Panc1 (cell line): ENCODE data around the gene FSIP1.

Experiments used
- POLR2AphosphoS5 ChIP-seq: IDR thresholded peaks from 2 replicates; pipeline ENCODE4 v1.6.1; 2012; ENCODE audit warnings: mild to moderate bottlenecking, low read depth, low read length, moderate library complexity
- SIN3A ChIP-seq: IDR thresholded peaks from 2 replicates; pipeline ENCODE4 v1.6.1; 2012; ENCODE audit warnings: low read depth, mild to moderate bottlenecking, low read length, moderate library complexity, borderline replicate concordance; ENCODE audit not compliant: insufficient read depth
- TF ChIP-seq, protein P1 (sequence below): fragments of 450-650 bp; IDR thresholded peaks from 2 replicates; pipeline ENCODE4 v1.5.1; 2017; ENCODE audit warnings: mild to moderate bottlenecking
- TF ChIP-seq, protein P2 (sequence below), 2 experiments: IDR thresholded peaks; 2 replicates each; pipeline ENCODE4 v1.6.1; 2011 to 2012; ENCODE audit warnings: low read depth in 2 of 2, control low read depth in 1 of 2, low read length in 1 of 2, mild to moderate bottlenecking in 1 of 2, moderate library complexity in 1 of 2; ENCODE audit not compliant: insufficient read depth in 1 of 2

DNA sequence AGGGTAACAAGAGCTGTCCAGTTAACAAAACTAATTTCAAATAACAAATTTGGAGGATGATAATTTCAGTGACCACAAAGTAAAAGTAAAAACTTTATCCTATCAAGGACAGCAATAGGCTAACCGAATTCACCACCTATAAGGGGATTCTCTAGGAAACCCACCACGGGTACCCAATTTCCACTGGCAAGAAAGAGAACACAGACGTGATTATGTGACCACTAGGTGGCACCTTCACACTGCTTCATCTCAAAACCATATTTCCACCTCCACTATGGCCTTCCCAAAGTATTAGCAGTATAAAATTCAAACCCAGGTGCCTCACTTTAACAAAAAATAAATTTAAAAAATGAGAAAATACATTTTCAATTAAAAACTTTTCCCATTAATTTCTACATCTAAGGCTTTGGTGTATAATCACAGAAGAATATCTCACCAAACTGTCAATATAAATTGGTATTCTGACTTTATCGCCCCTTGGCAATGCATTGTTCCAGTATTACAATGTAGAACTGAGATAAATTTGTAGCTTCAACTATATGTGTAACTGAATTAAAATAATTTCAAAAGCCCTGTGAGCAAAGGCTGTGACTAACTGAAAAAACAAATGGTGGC, 96.5 kb downstream of the FSIP1 start:
- TF ChIP-seq, protein P1, sequence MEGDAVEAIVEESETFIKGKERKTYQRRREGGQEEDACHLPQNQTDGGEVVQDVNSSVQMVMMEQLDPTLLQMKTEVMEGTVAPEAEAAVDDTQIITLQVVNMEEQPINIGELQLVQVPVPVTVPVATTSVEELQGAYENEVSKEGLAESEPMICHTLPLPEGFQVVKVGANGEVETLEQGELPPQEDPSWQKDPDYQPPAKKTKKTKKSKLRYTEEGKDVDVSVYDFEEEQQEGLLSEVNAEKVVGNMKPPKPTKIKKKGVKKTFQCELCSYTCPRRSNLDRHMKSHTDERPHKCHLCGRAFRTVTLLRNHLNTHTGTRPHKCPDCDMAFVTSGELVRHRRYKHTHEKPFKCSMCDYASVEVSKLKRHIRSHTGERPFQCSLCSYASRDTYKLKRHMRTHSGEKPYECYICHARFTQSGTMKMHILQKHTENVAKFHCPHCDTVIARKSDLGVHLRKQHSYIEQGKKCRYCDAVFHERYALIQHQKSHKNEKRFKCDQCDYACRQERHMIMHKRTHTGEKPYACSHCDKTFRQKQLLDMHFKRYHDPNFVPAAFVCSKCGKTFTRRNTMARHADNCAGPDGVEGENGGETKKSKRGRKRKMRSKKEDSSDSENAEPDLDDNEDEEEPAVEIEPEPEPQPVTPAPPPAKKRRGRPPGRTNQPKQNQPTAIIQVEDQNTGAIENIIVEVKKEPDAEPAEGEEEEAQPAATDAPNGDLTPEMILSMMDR = peak; percentile 84
- no peak for TF ChIP-seq POLR2AphosphoS5
- TF ChIP-seq, protein P2, sequence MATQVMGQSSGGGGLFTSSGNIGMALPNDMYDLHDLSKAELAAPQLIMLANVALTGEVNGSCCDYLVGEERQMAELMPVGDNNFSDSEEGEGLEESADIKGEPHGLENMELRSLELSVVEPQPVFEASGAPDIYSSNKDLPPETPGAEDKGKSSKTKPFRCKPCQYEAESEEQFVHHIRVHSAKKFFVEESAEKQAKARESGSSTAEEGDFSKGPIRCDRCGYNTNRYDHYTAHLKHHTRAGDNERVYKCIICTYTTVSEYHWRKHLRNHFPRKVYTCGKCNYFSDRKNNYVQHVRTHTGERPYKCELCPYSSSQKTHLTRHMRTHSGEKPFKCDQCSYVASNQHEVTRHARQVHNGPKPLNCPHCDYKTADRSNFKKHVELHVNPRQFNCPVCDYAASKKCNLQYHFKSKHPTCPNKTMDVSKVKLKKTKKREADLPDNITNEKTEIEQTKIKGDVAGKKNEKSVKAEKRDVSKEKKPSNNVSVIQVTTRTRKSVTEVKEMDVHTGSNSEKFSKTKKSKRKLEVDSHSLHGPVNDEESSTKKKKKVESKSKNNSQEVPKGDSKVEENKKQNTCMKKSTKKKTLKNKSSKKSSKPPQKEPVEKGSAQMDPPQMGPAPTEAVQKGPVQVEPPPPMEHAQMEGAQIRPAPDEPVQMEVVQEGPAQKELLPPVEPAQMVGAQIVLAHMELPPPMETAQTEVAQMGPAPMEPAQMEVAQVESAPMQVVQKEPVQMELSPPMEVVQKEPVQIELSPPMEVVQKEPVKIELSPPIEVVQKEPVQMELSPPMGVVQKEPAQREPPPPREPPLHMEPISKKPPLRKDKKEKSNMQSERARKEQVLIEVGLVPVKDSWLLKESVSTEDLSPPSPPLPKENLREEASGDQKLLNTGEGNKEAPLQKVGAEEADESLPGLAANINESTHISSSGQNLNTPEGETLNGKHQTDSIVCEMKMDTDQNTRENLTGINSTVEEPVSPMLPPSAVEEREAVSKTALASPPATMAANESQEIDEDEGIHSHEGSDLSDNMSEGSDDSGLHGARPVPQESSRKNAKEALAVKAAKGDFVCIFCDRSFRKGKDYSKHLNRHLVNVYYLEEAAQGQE (IDR thresholded peaks at IDR 0.05; ENCODE audit: insufficient read depth in 1 of 2, low read depth in 2 of 2, low read length in 1 of 2) = no peak
- TF ChIP-seq SIN3A = no peak
